Stimulated activated CD4-positive, alpha-beta T cell treated with anti-CD3 and anti-CD28 coated beads, Interleukin-1b, Interleukin-23, amount 100 ng/mL, for 1 hour (primary cell): ENCODE results near the gene CADM4.
"Not testable (repeated sequence)": the region's sequence is repeated elsewhere in the genome, so short reads cannot be mapped to it uniquely, and the experiment has no call there.

Experiments used
- DNase-seq, 2 donors: peaks; one replicate each; pipeline ENCODE4 v3.0.0-alpha.2; 2020; ENCODE audit warnings: low read depth in 2 of 2

Gene CADM4

DNA sequence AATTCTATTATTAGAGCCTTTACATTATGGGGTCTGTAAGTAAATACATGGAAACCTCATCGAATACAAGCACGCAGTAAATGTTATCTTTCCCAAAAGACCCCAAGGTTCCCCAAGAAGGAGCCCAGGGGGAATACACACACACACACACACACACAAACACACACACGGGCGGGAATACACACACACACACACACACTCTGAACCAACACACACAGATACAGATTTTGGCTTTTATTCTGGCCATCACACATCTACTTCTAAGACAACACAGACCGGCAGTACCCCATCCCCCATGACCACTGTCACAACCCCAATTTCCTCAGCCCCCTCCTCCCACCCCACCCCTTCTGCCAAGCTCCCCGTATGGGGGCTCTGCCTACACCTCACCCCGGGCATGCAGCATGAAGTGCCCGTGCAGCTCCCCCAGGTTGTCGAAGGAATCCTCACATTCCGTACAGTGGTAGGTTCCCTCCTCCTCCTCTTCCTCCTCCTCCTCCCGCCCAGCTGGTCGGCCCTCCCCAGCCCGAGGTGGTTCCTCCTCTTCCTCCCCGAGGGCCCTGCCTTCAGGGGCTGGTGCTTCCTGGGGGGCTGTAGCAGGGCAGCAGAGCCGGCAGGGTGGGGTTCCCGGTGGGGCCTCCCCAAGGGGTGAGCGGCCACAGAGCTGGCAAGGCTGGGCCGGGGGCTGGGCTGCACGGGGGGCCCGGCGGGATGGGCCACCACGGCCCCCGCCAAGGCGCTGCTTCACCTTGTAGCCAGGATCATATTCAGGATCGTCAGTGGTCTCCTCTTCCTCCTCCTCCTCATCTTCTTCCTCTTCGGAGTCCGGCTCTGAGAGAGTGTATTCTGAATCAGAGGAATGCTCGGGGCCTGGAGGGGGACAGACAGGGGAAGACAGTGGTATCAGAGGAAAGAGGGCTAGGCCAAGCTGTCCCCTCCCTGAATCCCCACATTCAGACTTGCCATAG lies 32.1 kb downstream of the CADM4 start:
- no peak for DNase-seq

DNA sequence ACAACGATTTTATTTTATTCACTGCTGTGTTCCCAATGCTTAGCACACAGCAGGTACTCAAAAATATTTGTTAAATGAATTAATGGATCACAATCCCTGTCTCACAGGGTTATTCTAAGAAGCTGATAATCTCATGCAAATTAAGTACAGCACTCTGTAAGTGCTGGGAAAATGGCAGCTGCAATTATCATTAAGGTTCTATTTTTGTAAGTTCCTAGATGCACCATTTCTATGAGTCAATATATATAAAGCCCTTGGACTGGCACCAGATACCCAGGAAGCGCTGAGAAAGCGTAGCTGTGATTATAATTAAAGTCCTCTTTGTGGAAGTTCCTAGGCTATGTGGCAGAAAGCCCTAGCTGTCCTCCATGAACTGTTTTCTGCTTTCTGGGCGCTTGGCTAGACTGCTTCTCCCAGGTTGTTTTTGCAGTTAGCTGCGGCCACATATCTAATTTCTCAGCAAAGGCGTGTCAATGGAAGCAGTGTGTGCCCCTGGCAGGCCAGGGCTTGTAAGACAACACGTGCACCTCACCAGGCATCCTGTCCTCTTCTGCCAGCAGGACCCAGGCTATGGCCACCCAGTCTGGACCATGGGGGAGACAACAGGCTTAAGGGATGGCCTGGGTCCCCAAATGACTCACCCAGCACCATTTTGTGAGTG lies 33.0 kb downstream of the CADM4 start:
- DNase-seq = no peak

DNA sequence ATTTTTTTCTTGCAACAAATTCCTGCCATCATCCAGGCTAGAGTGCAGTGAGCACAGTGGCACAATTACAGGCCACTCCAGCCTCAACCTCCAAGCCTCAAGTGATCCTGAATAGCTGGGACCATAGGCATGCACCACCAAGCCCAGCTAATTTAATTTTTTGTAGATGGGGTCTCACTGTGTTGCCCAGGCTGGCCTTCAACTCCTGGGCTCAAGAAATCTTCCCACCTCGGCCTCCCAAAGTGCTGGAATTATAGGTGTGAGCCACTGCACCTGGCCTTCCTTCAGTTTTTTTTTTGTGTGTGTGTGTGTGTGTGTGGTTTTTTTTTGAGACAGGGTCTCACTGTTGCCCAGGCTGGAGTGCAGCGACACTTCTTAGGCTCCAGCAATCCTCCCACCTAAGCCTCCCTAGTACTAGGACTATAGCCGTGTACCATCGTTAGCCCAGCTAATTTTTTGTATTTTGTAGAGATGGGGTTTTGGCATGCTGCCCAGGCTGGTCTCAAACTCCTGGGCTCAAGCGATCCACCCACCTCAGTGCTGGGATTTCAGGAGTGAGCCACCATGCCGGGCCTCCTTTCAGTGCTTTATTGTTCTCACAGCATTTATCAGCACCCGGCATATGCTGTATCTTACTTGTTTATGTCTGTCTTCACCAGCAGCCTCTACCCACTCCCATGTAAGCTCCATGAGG lies 33.6 kb downstream of the CADM4 start:
- no peak for DNase-seq

GRCh38 chr19:43600326-43600725 lies 39.3 kb downstream of the CADM4 start:
- not testable (repeated sequence) for DNase-seq

DNA sequence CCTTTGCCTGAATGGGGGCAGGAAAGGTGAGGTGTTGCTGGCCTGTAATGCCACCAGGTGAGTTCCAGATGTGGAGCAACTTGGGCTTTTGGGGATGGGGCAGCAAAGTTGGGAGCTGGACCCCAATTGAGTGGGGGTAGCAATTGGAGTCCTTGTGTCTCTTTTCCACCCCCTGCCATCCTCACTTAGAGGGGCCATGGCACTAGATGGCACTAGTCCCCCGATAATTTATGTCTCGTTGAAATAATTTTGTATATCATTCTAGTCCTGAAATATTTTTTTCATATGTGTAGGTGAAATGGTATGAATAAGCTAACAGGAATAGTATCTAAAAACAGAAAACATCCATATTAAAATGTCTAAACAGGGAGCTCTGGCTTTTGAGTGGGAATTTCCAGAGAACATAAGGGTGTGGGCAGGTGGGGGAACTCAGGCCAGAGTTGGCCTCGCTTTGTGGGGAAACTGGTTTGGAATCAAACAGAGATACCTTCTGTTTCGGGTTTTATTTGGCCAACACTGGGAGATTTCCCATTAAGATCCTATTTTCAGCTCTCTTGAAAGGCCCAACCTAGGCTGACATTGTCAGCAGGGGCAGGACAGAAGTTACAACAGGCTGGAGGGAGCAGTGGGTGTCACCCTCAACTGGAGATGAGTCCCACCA lies 39.9 kb downstream of the CADM4 start:
- DNase-seq = no peak

GRCh38 chr19:43598445-43599240 lies 41.0 kb downstream of the CADM4 start:
- no peak for DNase-seq

- no peak for DNase-seq
Measured at GRCh38 chr19:43597876-43598275, 41.8 kb downstream of the CADM4 start.

GRCh38 chr19:43596842-43597461 lies 42.7 kb downstream of the CADM4 start:
- DNase-seq = no peak

DNA sequence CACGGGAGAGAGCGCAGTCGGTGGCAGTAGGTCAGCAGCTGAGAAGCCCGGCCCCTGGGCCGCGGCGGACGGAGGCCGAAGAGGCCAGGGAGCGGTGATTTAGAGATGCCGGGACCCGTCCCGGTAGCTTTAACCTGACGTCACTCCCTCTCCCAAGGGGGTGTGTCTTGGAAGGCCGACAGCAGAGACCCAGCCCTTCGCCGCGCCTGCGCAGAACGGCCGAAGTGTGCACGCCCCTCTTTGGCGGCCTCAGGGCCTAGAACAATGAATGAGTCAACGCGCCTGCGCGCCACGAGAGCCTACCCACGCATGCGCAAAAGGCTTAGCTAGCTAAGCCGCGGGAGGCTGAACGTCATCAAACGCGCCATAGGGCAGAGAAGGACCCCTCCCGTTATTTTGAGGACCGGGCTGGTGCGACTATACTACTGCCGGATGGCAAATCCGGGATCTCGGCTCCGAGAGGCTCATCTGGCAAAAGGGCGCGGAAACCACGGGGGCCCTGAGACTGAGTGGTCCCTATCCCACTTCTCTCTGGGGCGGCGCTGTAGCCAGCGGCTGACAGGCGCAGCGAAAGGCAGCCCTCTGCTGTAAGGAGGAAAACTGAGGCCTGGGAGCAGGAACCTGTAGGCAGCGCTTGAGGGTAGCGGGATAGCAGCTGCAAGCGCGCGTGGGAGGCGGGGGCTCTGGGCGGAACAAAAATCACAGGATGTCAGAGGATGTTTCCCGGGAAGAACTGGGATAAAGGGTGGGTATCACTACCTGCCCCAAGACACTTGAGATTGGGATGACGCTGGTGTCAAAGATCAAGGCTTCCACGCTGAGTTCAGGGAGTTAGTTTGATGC lies 43.4 kb downstream of the CADM4 start, which contains the start of the genes IRGQ and ZNF576:
TSS of gene IRGQ (minus strand) at position 136 of the 843 bp plus-strand sequence. CDS start 796 bp downstream, outside the sequence.
TSS of gene ZNF576 (plus strand) at position 597 of the 843 bp plus-strand sequence. CDS start 514 bp downstream, outside the sequence.
- DNase-seq = peak; percentile 99

- DNase-seq = no peak
Measured at GRCh38 chr19:43595605-43595998, 44.0 kb downstream of the CADM4 start.

DNA sequence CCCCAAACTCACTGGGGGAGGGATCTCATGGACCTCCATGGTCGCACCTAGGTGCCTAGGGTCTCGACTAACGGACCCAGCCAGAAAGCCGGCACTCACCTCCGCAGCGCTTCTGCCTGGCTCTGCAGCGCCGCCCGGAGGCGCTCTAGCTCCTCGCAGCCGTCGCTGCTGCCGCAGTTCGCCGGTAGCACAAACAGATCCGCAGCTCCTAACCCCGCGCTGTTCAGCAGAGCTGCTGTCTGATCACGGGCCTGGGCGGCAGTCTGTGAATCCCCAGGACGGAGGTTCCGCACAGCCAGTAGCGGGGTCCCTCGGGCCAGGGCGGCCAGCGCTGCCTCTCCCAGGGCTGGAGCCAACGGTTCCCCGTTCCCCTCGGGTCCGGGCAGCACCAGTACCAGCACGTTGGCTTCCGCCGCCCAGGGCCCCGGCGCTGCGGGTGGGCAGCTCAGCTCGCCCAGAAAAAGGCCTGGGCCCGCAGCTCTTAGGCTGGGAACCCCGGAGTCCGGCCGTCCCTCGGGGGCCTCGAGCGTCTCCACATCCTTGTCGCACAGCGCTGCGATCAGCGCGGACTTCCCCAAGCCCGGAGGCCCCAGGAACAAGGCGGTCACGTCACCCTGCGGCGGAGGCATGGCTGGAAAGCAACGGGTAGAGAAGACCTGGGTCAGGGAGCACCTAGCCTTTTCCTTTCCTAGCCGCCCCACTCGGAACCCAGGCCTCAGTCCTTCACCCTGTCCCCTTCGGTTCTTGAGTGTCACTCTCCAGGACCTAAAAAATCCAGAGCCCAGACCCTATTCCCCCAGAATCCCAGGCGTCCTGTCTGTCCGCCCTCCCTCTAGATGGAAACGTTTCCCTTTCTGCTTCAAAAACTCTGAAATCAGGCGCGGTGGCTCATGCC lies 44.7 kb downstream of the CADM4 start:
- DNase-seq = peak; percentile 23 to 39

DNA sequence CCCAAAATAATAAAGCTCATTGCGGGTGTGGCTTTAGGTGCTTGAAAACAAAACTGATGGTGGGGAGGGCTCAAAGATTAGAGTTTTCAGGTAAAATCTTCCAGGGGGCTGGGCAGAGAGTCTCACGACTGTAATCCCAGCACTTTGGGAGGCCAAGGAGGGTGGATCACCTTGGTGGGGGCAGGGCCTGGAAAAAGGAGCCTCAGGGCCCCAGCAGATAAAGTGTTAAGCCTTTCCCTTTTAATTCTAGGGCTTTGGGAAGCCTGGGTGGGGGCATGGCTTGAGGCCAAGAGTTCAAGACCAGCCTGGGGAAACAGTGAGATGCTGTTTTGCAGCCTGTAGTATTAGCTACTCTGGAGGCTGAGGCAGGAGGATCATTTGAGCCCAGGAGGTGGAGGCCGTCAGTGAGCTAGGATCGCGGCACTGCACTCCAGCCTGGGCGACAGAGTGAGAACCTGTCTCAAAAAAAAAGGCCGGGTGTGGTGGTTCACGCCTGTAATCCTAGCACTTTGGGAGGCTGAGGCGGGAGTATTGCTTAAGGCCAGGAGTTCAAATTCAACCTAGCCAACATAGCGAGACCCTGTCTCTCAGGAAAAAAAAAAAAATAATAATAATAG lies 45.5 kb downstream of the CADM4 start:
- DNase-seq = no peak

- DNase-seq = no peak
Measured at GRCh38 chr19:43592800-43593350, 46.8 kb downstream of the CADM4 start.

DNA sequence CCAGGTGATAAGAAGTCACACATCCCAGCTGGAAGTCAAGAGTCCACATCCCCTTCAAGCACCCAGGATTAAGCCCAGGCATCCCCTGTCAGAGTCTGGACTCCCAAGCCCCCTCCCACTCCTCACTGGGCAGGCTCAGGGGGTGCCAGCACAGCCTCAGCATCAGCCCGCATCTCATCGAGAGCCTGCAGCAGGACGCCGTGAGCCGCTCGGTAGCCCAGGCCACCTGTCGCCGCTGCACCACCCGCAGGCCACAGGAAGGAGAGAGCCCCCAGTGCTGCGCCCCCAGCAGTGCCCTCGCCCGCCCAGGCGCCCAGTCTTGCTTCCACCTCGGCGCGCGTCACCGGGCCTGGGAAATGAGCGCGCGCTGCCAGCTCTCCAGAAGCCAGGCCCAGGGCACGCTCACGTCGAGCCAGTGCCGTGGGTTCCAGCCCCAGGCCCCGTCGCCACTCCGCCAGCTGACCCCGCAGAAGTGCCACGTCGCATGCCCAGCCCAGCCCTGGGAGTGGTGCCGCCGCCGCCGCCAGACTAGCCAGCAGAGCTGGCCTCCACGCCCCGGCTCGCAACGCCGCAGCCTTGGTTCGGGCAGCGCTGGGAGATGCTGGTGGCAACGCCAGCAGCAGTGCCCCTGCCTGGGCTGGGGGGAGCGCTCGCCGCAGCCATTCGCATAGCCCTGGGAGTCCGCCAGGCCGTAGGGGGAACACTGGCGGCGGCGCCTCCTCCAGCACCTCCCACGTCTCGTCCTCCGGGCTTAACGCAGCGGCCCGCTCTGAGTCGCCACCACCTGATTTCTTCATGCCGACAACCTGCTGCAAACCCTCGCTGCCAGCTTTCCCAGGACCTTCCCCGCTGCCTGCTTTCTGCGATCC lies 47.5 kb downstream of the CADM4 start:
- no peak for DNase-seq

- DNase-seq = no peak
Measured at GRCh38 chr19:43589678-43590077, 50.0 kb downstream of the CADM4 start.

DNA sequence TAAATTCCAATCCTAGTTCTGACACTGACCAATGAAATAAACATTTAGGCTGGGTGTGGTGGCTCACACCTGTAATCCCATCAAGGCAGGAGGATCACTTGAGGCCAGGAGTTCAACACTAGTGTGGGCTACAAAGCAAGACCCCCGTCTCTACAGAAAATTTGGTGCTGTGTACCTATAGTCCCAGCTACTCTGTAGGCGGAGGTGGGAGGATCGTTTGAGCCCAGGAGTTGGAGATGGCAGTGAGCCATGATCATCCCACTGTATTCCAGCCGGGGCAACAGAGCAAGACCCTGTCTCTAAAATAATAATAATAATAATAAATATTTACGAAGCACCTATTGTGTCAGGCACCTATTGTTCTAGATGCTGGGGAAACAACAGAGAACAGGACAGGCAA lies 50.4 kb downstream of the CADM4 start:
- no peak for DNase-seq

DNA sequence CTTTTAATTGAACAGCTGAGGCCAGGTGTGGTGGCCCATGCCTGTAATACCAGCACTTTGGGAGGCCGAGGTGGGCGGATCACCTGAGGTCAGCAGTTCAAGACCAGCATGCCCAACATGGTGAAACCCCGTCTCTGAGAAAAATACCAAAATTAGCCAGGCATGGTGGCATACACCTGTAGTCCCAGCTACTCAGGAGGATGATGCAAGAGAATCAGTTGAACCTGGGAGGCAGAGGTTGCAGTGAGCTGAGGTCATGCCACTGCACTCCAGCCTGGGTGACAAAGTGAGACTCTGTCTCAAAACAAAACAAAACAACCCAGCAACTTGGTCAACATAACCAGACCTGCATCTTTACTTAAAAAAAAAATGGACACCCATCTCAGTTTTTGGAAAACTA lies 52.6 kb downstream of the CADM4 start:
- not testable (repeated sequence) for DNase-seq
